GM12891 (cell line): ENCODE results near the gene IFRD2.

Source experiments
- DNase-seq: peaks from one replicate; pipeline ENCODE4 v3.0.0; 2011; ENCODE audit warnings: low spot score; ENCODE audit not compliant: insufficient read length
- FAIRE-seq: peaks from 2 replicates; lab custom pipeline; 2011; peaks lifted over from hg19 to GRCh38; lab: Jason Lieb, UNC
- PAX5 ChIP-seq: IDR thresholded peaks from 2 replicates; pipeline ENCODE4 v1.6.1; 2011; ENCODE audit warnings: low read length, moderate library complexity, mild to moderate bottlenecking; ENCODE audit not compliant: insufficient read depth, severe bottlenecking
- POLR2A ChIP-seq: IDR thresholded peaks from 2 replicates; pipeline ENCODE4 v1.6.1; 2011; ENCODE audit warnings: low read depth, low read length, control low read depth
- POLR2AphosphoS5 ChIP-seq: IDR thresholded peaks from 2 replicates; pipeline ENCODE4 v1.6.1; 2011; ENCODE audit warnings: low read depth, low read length, control low read depth
- POU2F2 ChIP-seq: IDR thresholded peaks from 2 replicates; pipeline ENCODE4 v1.6.1; 2011; ENCODE audit warnings: low read depth, mild to moderate bottlenecking, control low read depth, low read length, moderate library complexity
- SPI1 ChIP-seq: IDR thresholded peaks from 2 replicates; pipeline ENCODE4 v1.6.1; 2011; ENCODE audit warnings: low read depth, low read length, control low read depth
- TAF1 ChIP-seq: IDR thresholded peaks from 2 replicates; pipeline ENCODE4 v1.6.1; 2011; ENCODE audit warnings: low read depth, low read length, control low read depth

IFRD2 gene

DNA sequence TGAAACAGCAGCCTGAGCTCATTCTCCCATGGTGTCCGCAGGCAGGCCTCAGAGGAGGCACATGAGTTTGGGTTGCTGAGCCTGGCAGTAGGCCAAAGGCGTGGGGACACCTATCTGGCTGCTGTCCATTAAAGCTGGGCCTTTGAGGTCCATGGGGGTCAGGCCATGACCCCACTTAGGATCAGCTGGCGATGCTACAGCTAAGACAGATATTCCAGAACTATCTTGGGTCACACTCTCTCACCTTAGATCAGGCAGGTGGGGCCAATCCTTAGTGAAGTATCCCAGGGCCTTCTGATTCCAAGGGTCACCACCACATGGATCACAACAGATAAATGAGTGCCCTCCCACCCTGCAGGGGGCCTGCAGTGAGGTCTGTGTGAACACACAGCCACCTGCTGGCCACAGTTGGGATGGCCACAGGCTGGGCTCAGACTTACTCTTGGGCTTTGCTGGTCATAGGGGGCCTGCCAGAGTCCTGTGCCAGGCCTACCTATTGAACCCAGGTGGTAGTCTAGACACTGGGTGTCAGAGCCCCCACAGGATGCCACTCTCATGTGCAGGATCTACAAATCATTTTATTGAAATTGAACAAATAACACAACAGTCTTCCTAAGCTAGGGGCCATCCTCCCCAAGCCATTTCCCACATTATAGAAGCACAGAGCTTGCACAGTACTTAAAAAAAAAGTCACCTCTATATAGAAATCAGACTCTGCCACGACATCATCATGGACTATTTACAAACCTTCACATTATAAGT lies 32.3 kb upstream of the IFRD2 start:
- no peak for TF ChIP-seq SPI1
- FAIRE-seq, result peak; percentile 79
- no peak for DNase-seq

- FAIRE-seq, result no peak
- no peak for TF ChIP-seq PAX5
- no peak for TF ChIP-seq POLR2A
- TF ChIP-seq POU2F2, result no peak
- TF ChIP-seq TAF1, result no peak
- no peak for TF ChIP-seq SPI1
- TF ChIP-seq POLR2AphosphoS5, result no peak
- DNase-seq, result no peak
Measured at GRCh38 chr3:50323614-50324199, 31.5 kb upstream of the IFRD2 start.

GRCh38 chr3:50323092-50323600 lies 30.9 kb upstream of the IFRD2 start:
- no peak for TF ChIP-seq POLR2AphosphoS5
- TF ChIP-seq TAF1, result no peak
- no peak for TF ChIP-seq POLR2A
- TF ChIP-seq SPI1, result no peak
- TF ChIP-seq PAX5, result no peak
- no peak for TF ChIP-seq POU2F2
- no peak for DNase-seq
- no peak for FAIRE-seq

GRCh38 chr3:50322386-50323091 lies 30.3 kb upstream of the IFRD2 start, which contains the start of gene HYAL2:
TSS of gene HYAL2 (minus strand) at chr3:50322745. CDS start at chr3:50320489, 2,256 bp downstream.
- TF ChIP-seq POU2F2 (no peak), POLR2AphosphoS5 (no peak), POLR2A (no peak), SPI1 (no peak), TAF1 (no peak), PAX5 (no peak)
- DNase-seq (no peak), FAIRE-seq (no peak)

GRCh38 chr3:50322115-50322385 lies 29.8 kb upstream of the IFRD2 start:
- TF ChIP-seq PAX5 (no peak), TAF1 (no peak), SPI1 (no peak), POLR2A (no peak), POLR2AphosphoS5 (no peak), POU2F2 (no peak)
- peak; percentile 56 for FAIRE-seq

GRCh38 chr3:50321336-50322114 lies 29.3 kb upstream of the IFRD2 start:
- no peak for TF ChIP-seq POLR2A
- no peak for TF ChIP-seq SPI1
- TF ChIP-seq PAX5, result no peak
- TF ChIP-seq POLR2AphosphoS5, result no peak; the same call in 1 of the 2 replicates
- TF ChIP-seq TAF1, result no peak
- TF ChIP-seq POU2F2, result no peak
- DNase-seq (peak; percentile 93), FAIRE-seq (peak; percentile 88)

More at GRCh38 chr3:50322115-50322385, 29.8 kb upstream of the IFRD2 start:
- DNase-seq, result no peak

- TF ChIP-seq PAX5, result no peak
- no peak for TF ChIP-seq POLR2AphosphoS5
- no peak for TF ChIP-seq TAF1
- TF ChIP-seq POU2F2, result no peak
- TF ChIP-seq SPI1, result no peak
- no peak for TF ChIP-seq POLR2A
- FAIRE-seq (no peak), DNase-seq (peak; percentile 80)
Measured at GRCh38 chr3:50320853-50321335, 28.7 kb upstream of the IFRD2 start.

- no peak for FAIRE-seq
- DNase-seq, result no peak
- TF ChIP-seq POLR2A, result no peak
Measured at GRCh38 chr3:50319894-50320625, 27.8 kb upstream of the IFRD2 start.
